GM23248 (cell line): ENCODE results near the gene KCNQ1OT1. TPM values are rescaled to one million over a fixed set of nuclear protein-coding genes. Genes with fewer than 3 reads are reported as not detected.

Experiments
- DNase-seq: peaks from one replicate; pipeline ENCODE4 v3.0.0-alpha.2; 2015
- H2AFZ ChIP-seq: fragments of 200-600 bp; sonication (generic); 2 replicates; pipeline ENCODE4 v1.6.1; 2016; ENCODE audit warnings: antibody characterized with exemption
- H3F3A ChIP-seq: fragments of 200-600 bp; sonication (generic); 2 replicates; pipeline ENCODE4 v1.6.1; 2016; ENCODE audit warnings: mild to moderate bottlenecking, antibody characterized with exemption, mixed run types; ENCODE audit not compliant: insufficient read depth
- H3K27ac ChIP-seq: fragments of 200-600 bp; sonication (generic); 2 replicates; pipeline ENCODE4 v1.5.1; 2016; ENCODE audit warnings: mild to moderate bottlenecking
- H3K27me3 ChIP-seq: fragments of 200-600 bp; sonication (generic); replicated peaks from 2 replicates; pipeline ENCODE4 v1.6.1; 2016; ENCODE audit warnings: mild to moderate bottlenecking; ENCODE audit not compliant: insufficient read depth
- H3K36me3 ChIP-seq: fragments of 200-600 bp; sonication (generic); 2 replicates; pipeline ENCODE4 v1.6.1; 2016; ENCODE audit warnings: low read depth, mild to moderate bottlenecking
- H3K4me1 ChIP-seq: fragments of 200-600 bp; sonication (generic); 2 replicates; pipeline ENCODE4 v1.6.1; 2016; ENCODE audit warnings: mild to moderate bottlenecking; ENCODE audit not compliant: insufficient read depth
- H3K4me2 ChIP-seq: fragments of 200-600 bp; sonication (generic); one replicate; pipeline ENCODE4 v1.6.1; 2016; ENCODE audit warnings: mild to moderate bottlenecking; ENCODE audit not compliant: unreplicated experiment
- H3K4me3 ChIP-seq: fragments of 200-600 bp; sonication (generic); 2 replicates; pipeline ENCODE4 v1.5.1; 2016; ENCODE audit warnings: mild to moderate bottlenecking
- H3K79me2 ChIP-seq: fragments of 200-600 bp; sonication (generic); 2 replicates; pipeline ENCODE4 v1.6.1; 2016; ENCODE audit warnings: mild to moderate bottlenecking; ENCODE audit not compliant: insufficient read depth
- H3K9ac ChIP-seq: fragments of 200-600 bp; sonication (generic); 2 replicates; pipeline ENCODE4 v1.6.1; 2016; ENCODE audit warnings: mild to moderate bottlenecking
- H3K9me2 ChIP-seq: fragments of 200-600 bp; sonication (generic); 2 replicates; pipeline ENCODE4 v1.6.1; 2016; ENCODE audit warnings: mixed run types, mild to moderate bottlenecking, moderate library complexity; ENCODE audit not compliant: insufficient read depth
- H3K9me3 ChIP-seq: fragments of 200-600 bp; sonication (generic); one replicate; pipeline ENCODE4 v1.6.1; 2017; ENCODE audit warnings: low read depth
- H4K20me1 ChIP-seq: fragments of 200-600 bp; sonication (generic); 2 replicates; pipeline ENCODE4 v1.6.0; 2016; ENCODE audit not compliant: insufficient read depth
- EZH2 ChIP-seq: fragments of 200-600 bp; sonication (generic); IDR thresholded peaks from 2 replicates; pipeline ENCODE4 v1.6.1; 2018; ENCODE audit warnings: antibody characterized with exemption, mild to moderate bottlenecking; ENCODE audit not compliant: insufficient read depth, poor library complexity, severe bottlenecking
- EZH2phosphoT487 ChIP-seq: fragments of 200-600 bp; sonication (generic); IDR thresholded peaks from 2 replicates; pipeline ENCODE4 v1.6.1; 2018; ENCODE audit warnings: antibody characterized with exemption, moderate library complexity, mild to moderate bottlenecking, low read depth; ENCODE audit not compliant: insufficient read depth
- WGBS, 2 experiments: methylation state at CpG; one replicate each; pipeline ENCODE4 v1.1.6; 2015 to 2017; ENCODE audit warnings: low lambda C conversion rate in 2 of 2, low coverage in 1 of 2; ENCODE audit errors: missing lambda C conversion rate in 2 of 2; 5-methylcytosine and 5-hydroxymethylcytosine counted together
- in situ Hi-C: fragments of 300-500 bp; cut with MboI; formaldehyde crosslinking; loops from 2 replicates; pipeline ENCODE4 v1.15.0; 2020
- polyA plus RNA-seq: library from polyadenylated mRNA; unstranded; fragments of >200 nt; fragmentation: Nextera tagmentation; extraction: Ambion mirVana; gene quantifications from 2 replicates; pipeline ENCODE4 v1.2.1, GENCODE V29; 2016
- total RNA-seq: library from RNA; depleted of rRNA; stranded (reverse); fragments of >200 nt; shearing (Covaris generic); gene quantifications from 2 replicates; pipeline ENCODE4 v1.2.3, GENCODE V29; 2014

Gene KCNQ1OT1
- total and polyA plus RNA-seq, 2 experiments from 2014 or later = 0.49 to 0.86 TPM

- peak; percentile 23 for DNase-seq
- WGBS, 2 experiments = 25 to 51% methylated on average over 2 to 5 of the region's 5 CpGs
- no peak overlapping the region for H2AFZ ChIP-seq
Measured at GRCh38 chr11:2737866-2738265, 38.1 kb upstream of the KCNQ1OT1 start.

GRCh38 chr11:2737226-2737590 lies 37.4 kb upstream of the KCNQ1OT1 start:
- Histone ChIP-seq H3K27ac (no peak overlapping the region), H3K79me2 (no peaks in the 10 kb centered on the region), H4K20me1 (no peaks in the 10 kb centered on the region), H2AFZ (no peak overlapping the region), H3F3A (no peaks in the 10 kb centered on the region), H3K36me3 (no peaks in the 10 kb centered on the region), H3K27me3 (no peaks in the 10 kb centered on the region), H3K4me3 (no peak overlapping the region), H3K4me1 (peaks cover 10% of the 10 kb centered on the region), H3K4me2 (no peak overlapping the region), H3K9me3 (no peaks in the 10 kb centered on the region), H3K9ac (no peak overlapping the region), H3K9me2 (no peaks in the 10 kb centered on the region)
- WGBS, 2 experiments = 78 to 79% methylated on average over 6 to 7 of the region's 7 CpGs
- no peak for DNase-seq
- in situ Hi-C loops = no loop called here
- TF ChIP-seq EZH2phosphoT487 (no peak), EZH2 (no peak)

More at GRCh38 chr11:2737866-2738265, 38.1 kb upstream of the KCNQ1OT1 start:
- Histone ChIP-seq H3K9ac (no peak overlapping the region), H3K27me3 (no peaks in the 10 kb centered on the region), H3K79me2 (no peaks in the 10 kb centered on the region), H3K9me3 (no peaks in the 10 kb centered on the region), H3K4me3 (no peak overlapping the region), H3K4me2 (no peak overlapping the region), H3K36me3 (no peaks in the 10 kb centered on the region), H3K9me2 (no peaks in the 10 kb centered on the region), H4K20me1 (no peaks in the 10 kb centered on the region), H3F3A (no peaks in the 10 kb centered on the region), H3K27ac (no peak overlapping the region), H3K4me1 (peaks cover 11% of the 10 kb centered on the region)
- TF ChIP-seq EZH2 (no peak), EZH2phosphoT487 (no peak)
- in situ Hi-C loops = no loop called here

DNA sequence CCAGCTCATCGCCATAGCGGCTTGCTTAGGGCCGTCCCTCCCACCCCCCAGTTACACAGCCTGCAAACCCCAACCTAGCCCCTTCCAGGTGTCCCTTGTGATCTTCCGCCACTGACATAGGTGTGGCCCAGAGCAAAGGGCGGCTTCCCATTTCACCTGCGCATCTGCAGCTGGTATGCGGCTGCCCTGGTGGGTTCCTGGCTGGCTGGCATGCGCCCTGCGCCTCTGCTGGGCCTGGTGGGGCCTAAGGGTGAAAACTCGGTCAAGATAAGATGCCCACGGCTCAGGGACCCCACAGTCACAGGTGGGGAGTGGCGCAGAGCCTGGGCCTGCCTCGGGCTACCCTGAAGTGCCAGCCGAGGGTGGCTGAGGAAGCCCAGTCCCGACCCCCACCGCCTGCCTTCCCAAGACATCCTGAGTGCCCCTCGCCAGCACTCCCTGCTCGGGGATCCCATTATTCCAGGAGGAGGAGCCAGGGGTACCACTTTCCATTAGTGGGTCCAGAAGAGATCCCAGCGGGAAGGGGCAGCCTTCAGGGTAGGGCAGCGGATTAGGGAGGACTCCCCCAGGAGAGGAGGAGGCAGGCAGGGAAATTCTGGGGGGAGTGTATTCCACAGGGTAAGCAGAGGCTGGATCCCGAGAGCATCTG lies 36.9 kb upstream of the KCNQ1OT1 start:
- TF ChIP-seq EZH2phosphoT487 = no peak
- no peak for TF ChIP-seq EZH2
- Histone ChIP-seq H3K4me2 (no peak overlapping the region), H3K36me3 (no peaks in the 10 kb centered on the region), H3F3A (no peaks in the 10 kb centered on the region), H3K9me3 (no peaks in the 10 kb centered on the region), H2AFZ (no peak overlapping the region), H3K79me2 (no peaks in the 10 kb centered on the region), H3K27ac (no peak overlapping the region), H3K9ac (no peak overlapping the region), H3K4me1 (peaks cover 4% of the 10 kb centered on the region), H4K20me1 (no peaks in the 10 kb centered on the region), H3K9me2 (no peaks in the 10 kb centered on the region), H3K4me3 (no peak overlapping the region), H3K27me3 (no peaks in the 10 kb centered on the region)
- WGBS, 2 experiments = 86 to 88% methylated on average over 21 of the region's 21 CpGs
- DNase-seq = no peak
- in situ Hi-C loops = no loop called here

DNA sequence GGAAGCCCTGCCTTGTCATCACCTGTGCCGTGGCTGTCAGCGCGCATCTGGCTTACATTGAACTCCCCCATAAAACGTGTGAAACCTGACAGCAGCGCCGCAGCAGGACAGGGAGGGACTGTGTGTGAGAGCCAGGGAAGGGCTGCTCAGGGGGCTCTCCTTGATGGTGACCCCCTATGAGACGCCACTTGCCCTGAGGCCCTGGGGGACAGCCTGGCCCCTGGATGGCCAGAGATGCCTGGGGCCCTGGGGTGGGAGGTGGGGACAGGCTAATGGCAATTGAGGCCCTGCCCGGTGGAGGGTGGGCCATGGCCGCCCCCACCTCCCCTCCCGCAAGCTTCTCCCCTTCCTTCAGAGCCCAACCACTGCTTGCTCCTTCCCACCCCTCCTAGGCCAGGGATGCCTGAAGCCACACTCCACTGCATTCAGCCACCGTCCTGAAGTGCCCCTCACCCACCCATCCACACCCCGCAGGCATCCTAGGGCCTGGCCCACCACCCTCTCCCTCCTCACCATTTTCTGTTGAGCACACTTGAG lies 35.3 kb upstream of the KCNQ1OT1 start:
- in situ Hi-C loops = no loop called here
- no peaks in the 10 kb centered on the region for H3K9me3 ChIP-seq
- no peaks in the 10 kb centered on the region for H3K27me3 ChIP-seq
- H3K4me1 ChIP-seq = no peaks in the 10 kb centered on the region
- H3K36me3 ChIP-seq = no peaks in the 10 kb centered on the region
- no peak for DNase-seq
- H2AFZ ChIP-seq = no peak overlapping the region
- 79 to 84% methylated on average over 8 to 12 of the region's 12 CpGs for WGBS, 2 experiments
- H3K79me2 ChIP-seq = no peaks in the 10 kb centered on the region
- H3K9me2 ChIP-seq = no peaks in the 10 kb centered on the region
- H4K20me1 ChIP-seq = no peaks in the 10 kb centered on the region
- no peaks in the 10 kb centered on the region for H3F3A ChIP-seq
- no peak overlapping the region for H3K27ac ChIP-seq
- H3K4me3 ChIP-seq = no peak overlapping the region
- TF ChIP-seq EZH2phosphoT487 = no peak
- no peak for TF ChIP-seq EZH2
- no peak overlapping the region for H3K4me2 ChIP-seq
- no peak overlapping the region for H3K9ac ChIP-seq
